Ovary (tissue), 9 donors: ENCODE results near the gene SH3PXD2A. TPM values are rescaled to one million over a fixed set of nuclear protein-coding genes. Genes with fewer than 3 reads are reported as not detected.
A peak's percentile ranks its signal among the peaks of the same experiment; 100 is the strongest.

ENCODE experiments used
- DNase-seq, 5 donors: peaks; one replicate each; pipeline ENCODE4 v3.0.0-alpha.2; 2019 to 2020
- H3K27ac ChIP-seq, 2 donors: fragments of 200-600 bp; one replicate each; pipeline versions ENCODE4 v1.5.1 to v1.8.0; 2019 to 2022
- H3K27me3 ChIP-seq: fragments of 200-600 bp; one replicate; pipeline ENCODE4 v1.8.0; 2022
- H3K36me3 ChIP-seq: fragments of 200-600 bp; sonication (generic); one replicate; pipeline ENCODE4 v1.5.1; 2019
- H3K4me1 ChIP-seq: one replicate; pipeline ENCODE4 v1.8.1; 2013; ENCODE audit warnings: mild to moderate bottlenecking, moderate library complexity; ENCODE audit not compliant: insufficient read depth
- H3K4me3 ChIP-seq: fragments of 200-600 bp; sonication (generic); one replicate; pipeline ENCODE4 v1.5.1; 2017
- H3K9me3 ChIP-seq, 2 donors: fragments of 200-600 bp in 1 of 2; sonication (generic) in 1 of 2; one replicate each; pipeline versions ENCODE4 v1.5.1 to v1.8.1; 2013 to 2019; ENCODE audit warnings: mild to moderate bottlenecking in 1 of 2, moderate library complexity in 1 of 2
- CTCF ChIP-seq, 3 donors: fragments of 450-650 bp in 2 of 3; fragments of 200-600 bp in 1 of 3; IDR thresholded peaks; one replicate each; pipeline versions ENCODE4 v1.5.1 to v1.8.0; 2016 to 2022; ENCODE audit warnings: antibody characterized with exemption in 3 of 3, mild to moderate bottlenecking in 1 of 3
- EP300 ChIP-seq: sonication (generic); formaldehyde crosslinking; IDR thresholded peaks from one replicate; pipeline ENCODE4 v1.6.1; 2017; ENCODE audit warnings: antibody characterized with exemption
- POLR2A ChIP-seq: fragments of 450-650 bp; IDR thresholded peaks from one replicate; pipeline ENCODE4 v1.6.1; 2017; ENCODE audit warnings: antibody characterized with exemption, mild to moderate bottlenecking, moderate library complexity
- WGBS, 3 donors: extraction: QIAGEN DNeasy Blood & Tissue Kit in 1 of 3; methylation state at CpG; one replicate each; pipeline versions ENCODE4 v1.1.5 to v1.1.7; 2013 to 2017; 5-methylcytosine and 5-hydroxymethylcytosine counted together
- intact Hi-C, 4 donors: fragments of 100-400 bp; cut with DNase I; formaldehyde crosslinking; loops; one replicate each; pipeline versions ENCODE4 v1.11.0 to v1.15.1; 2022 to 2023
- polyA plus RNA-seq, 2 donors: library from polyadenylated mRNA; stranded (reverse); fragments of 200-250 nt in 1 of 2; fragments of 350-450 nt in 1 of 2; fragmentation: Illumina TruSeq in 1 of 2; extraction: RNeasy Lipid Tissue Mini Kit (QIAGEN cat#74804) in 1 of 2; gene quantifications; one replicate each; pipeline ENCODE4 v1.2.3, GENCODE V29; 2013 to 2014
- total RNA-seq, 7 donors: library from RNA; depleted of rRNA in 2 of 7; stranded (reverse); fragments of >200 nt in 2 of 7; fragmentation: NEBNext Ultra II Directional in 3 of 7; extraction: Animal tissue kit (Norgen Biotek cat#: 25700) in 3 of 7; gene quantifications; one replicate each; pipeline versions ENCODE4 v1.1.0 to v1.2.4, GENCODE V29; 2016 to 2023
- donor health status: DM: no; HTN: no; CAD: no; lungs with moderate emphysema.
- donor health status: DM: no; HTN: no; CAD: no.
- donor health status: Bipolar disorder and iron deficiency.
- donor health status: DM: yes; HTN: yes; CAD: no.
- donor health status: DM: no; HTN: no; CAD: no.
- donor health status: DM: yes; HTN: yes; CAD: no.

Gene SH3PXD2A
- total and polyA plus RNA-seq, 9 donors: 15.3 to 82.9 (median 52.2) TPM

- DNase-seq: no peak
- 94 to 98% (median 97%) methylated on average over 4 of the region's 4 CpGs for WGBS, 3 donors
- TF ChIP-seq POLR2A (no peak), EP300 (no peak), CTCF (IDR thresholded peaks at IDR 0.05) (no peak)
- Histone ChIP-seq H3K4me1 (peaks cover 30% of the 10 kb centered on the region), H3K36me3 (no peaks in the 10 kb centered on the region), H3K27me3 (no peaks in the 10 kb centered on the region), H3K4me3 (no peak overlapping the region), H3K27ac (no peak overlapping the region), H3K9me3 (no peaks in the 10 kb centered on the region)
- intact Hi-C loops: no loop called here
These were observed 198.2 kb downstream of the SH3PXD2A start for GRCh38 chr10:103657061-103657591.

GRCh38 chr10:103654925-103655324 lies 200.5 kb downstream of the SH3PXD2A start:
- intact Hi-C loops: no loop called here
- H3K4me1 ChIP-seq: peaks cover 43% of the 10 kb centered on the region
- no peak for DNase-seq
- no peaks in the 10 kb centered on the region for H3K27me3 ChIP-seq
- no peaks in the 10 kb centered on the region for H3K9me3 ChIP-seq
- no peak overlapping the region for H3K4me3 ChIP-seq
- WGBS, 3 donors: 71 to 79% (median 74%) methylated on average over 4 of the region's 4 CpGs
- no peak for TF ChIP-seq CTCF (IDR thresholded peaks at IDR 0.05)
- TF ChIP-seq EP300: no peak
- no peak for TF ChIP-seq POLR2A
- H3K27ac ChIP-seq: peak overlapping the region in 1 of 2 donors; percentile 13
- no peaks in the 10 kb centered on the region for H3K36me3 ChIP-seq

- DNase-seq: no peak
- H3K9me3 ChIP-seq: no peaks in the 10 kb centered on the region
- TF ChIP-seq POLR2A: no peak
- TF ChIP-seq CTCF (IDR thresholded peaks at IDR 0.05): no peak
- no peak for TF ChIP-seq EP300
- H3K36me3 ChIP-seq: no peaks in the 10 kb centered on the region
- intact Hi-C loops: no loop called here
- H3K4me1 ChIP-seq: peaks cover 48% of the 10 kb centered on the region
- H3K4me3 ChIP-seq: no peak overlapping the region
- H3K27ac ChIP-seq: peak overlapping the region in 1 of 2 donors; percentile 75
- no peaks in the 10 kb centered on the region for H3K27me3 ChIP-seq
- WGBS, 3 donors: 84 to 88% (median 86%) methylated on average over 7 to 8 of the region's 8 CpGs
These were observed 201.8 kb downstream of the SH3PXD2A start for GRCh38 chr10:103653581-103654037.

GRCh38 chr10:103652599-103653281 lies 202.6 kb downstream of the SH3PXD2A start:
- TF ChIP-seq CTCF (IDR thresholded peaks at IDR 0.05): no peak
- TF ChIP-seq POLR2A: no peak
- no peak for TF ChIP-seq EP300
- intact Hi-C loops: no loop called here
- 64 to 69% (median 66%) methylated on average over 14 to 15 of the region's 15 CpGs for WGBS, 3 donors
- no peaks in the 10 kb centered on the region for H3K9me3 ChIP-seq
- no peak overlapping the region for H3K4me3 ChIP-seq
- no peak for DNase-seq
- H3K4me1 ChIP-seq: peaks cover 51% of the 10 kb centered on the region
- H3K36me3 ChIP-seq: no peaks in the 10 kb centered on the region
- no peaks in the 10 kb centered on the region for H3K27me3 ChIP-seq
- H3K27ac ChIP-seq: peak overlapping the region in 1 of 2 donors; percentile 75
